BJ (cell line): ENCODE data around the gene LAMA4. TPM values are rescaled to one million over a fixed set of nuclear protein-coding genes. Genes with fewer than 3 reads are reported as not detected.

Experiments
- CTCF ChIA-PET: fragments of 350-600 bp; formaldehyde crosslinking; extraction: SDS; loops from one replicate; lab custom pipeline; 2021; ENCODE audit warnings: antibody characterized with exemption, inconsistent platforms; lab: Yijun Ruan, JAX
- POLR2A ChIA-PET: fragments of 300-600 bp; sonication (Branson Sonifier 250); formaldehyde crosslinking; extraction: SDS; loops from one replicate; lab custom pipeline; 2021; ENCODE audit warnings: antibody characterized with exemption; lab: Charles Lee
- DNase-seq: peaks from one replicate; pipeline ENCODE4 v3.0.0-alpha.2; 2011; ENCODE audit warnings: low read depth
- H3K27me3 ChIP-seq: 2 replicates; pipeline ENCODE4 v1.6.0; 2011; ENCODE audit warnings: low read length; ENCODE audit not compliant: control insufficient read depth, insufficient read depth
- H3K36me3 ChIP-seq: 2 replicates; pipeline ENCODE4 v1.5.1; 2011; ENCODE audit warnings: low read length; ENCODE audit not compliant: control insufficient read depth, insufficient read depth
- H3K4me3 ChIP-seq: 2 replicates; pipeline ENCODE4 v1.5.1; 2011; ENCODE audit warnings: low read depth, mild to moderate bottlenecking, control low read depth, low read length
- polyA plus RNA-seq: library from polyadenylated mRNA; depleted of rRNA; stranded (reverse); fragments of >200 nt; gene quantifications from 2 replicates; pipeline ENCODE4 v1.2.3, GENCODE V29; 2011
- TF ChIP-seq, protein P1 (sequence below): IDR thresholded peaks from 2 replicates; pipeline ENCODE4 v1.5.1; 2011; ENCODE audit warnings: low read depth, mild to moderate bottlenecking, control low read depth, inconsistent platforms, low read length, moderate library complexity; ENCODE audit not compliant: insufficient read depth

The LAMA4 gene
- polyA plus RNA-seq, 1 experiment = 301 TPM

- no peak overlapping the region for H3K4me3 ChIP-seq
- CTCF ChIA-PET = interaction anchor here (0.6 to 3.1 kb wide), 3 partner anchors 11 to 211 kb away, joined by 3 to 11 read pairs (median 3); partner anchors contain the start of genes FAM229B and TUBE1
- POLR2A ChIA-PET = interaction anchor here (1.2 to 1.9 kb wide), 2 partner anchors 9 to 44 kb away, joined by 4 to 8 read pairs; partner anchors contain the start of gene LAMA4
Measured at GRCh38 chr6:112298021-112298745, 43.8 kb upstream of the LAMA4 start.

GRCh38 chr6:112296694-112297093, 42.3 kb upstream of the LAMA4 start:
- H3K4me3 ChIP-seq = no peak overlapping the region
- TF ChIP-seq, protein P1, sequence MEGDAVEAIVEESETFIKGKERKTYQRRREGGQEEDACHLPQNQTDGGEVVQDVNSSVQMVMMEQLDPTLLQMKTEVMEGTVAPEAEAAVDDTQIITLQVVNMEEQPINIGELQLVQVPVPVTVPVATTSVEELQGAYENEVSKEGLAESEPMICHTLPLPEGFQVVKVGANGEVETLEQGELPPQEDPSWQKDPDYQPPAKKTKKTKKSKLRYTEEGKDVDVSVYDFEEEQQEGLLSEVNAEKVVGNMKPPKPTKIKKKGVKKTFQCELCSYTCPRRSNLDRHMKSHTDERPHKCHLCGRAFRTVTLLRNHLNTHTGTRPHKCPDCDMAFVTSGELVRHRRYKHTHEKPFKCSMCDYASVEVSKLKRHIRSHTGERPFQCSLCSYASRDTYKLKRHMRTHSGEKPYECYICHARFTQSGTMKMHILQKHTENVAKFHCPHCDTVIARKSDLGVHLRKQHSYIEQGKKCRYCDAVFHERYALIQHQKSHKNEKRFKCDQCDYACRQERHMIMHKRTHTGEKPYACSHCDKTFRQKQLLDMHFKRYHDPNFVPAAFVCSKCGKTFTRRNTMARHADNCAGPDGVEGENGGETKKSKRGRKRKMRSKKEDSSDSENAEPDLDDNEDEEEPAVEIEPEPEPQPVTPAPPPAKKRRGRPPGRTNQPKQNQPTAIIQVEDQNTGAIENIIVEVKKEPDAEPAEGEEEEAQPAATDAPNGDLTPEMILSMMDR = no peak
- POLR2A ChIA-PET = no interaction called here
- DNase-seq = no peak
- H3K36me3 ChIP-seq = no peaks in the 10 kb centered on the region
- CTCF ChIA-PET = interaction anchor here (0.6 to 3.1 kb wide), 2 partner anchors 12 to 485 kb away, joined by 3 to 11 read pairs; no protein-coding TSS in a partner anchor
- H3K27me3 ChIP-seq = no peaks in the 10 kb centered on the region

More at GRCh38 chr6:112298021-112298745, 43.8 kb upstream of the LAMA4 start:
- peak; percentile 84 for DNase-seq
- no peaks in the 10 kb centered on the region for H3K36me3 ChIP-seq
- TF ChIP-seq, protein P1 = no peak
- H3K27me3 ChIP-seq = no peaks in the 10 kb centered on the region

DNA sequence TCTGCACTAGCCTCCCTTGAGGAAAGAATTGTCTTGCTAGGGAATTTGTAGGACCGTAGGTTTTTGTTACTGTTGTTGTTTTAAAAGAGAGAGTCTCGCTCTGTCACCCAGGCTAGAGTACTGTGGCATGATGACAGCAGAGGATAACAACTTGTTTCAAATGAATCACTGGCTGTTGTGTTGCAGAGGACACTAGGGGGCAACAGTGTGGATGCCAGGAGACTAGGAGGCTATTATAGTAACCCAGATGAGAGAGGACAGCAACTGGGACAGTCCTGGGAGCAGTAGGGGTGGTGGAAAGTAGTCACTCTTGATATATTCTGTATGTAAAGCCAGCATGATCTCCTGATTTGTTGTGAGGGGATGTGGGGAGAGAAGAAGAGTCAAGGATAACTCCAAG, 41.8 kb upstream of the LAMA4 start:
- Histone ChIP-seq H3K27me3 (no peaks in the 10 kb centered on the region), H3K4me3 (no peak overlapping the region), H3K36me3 (no peaks in the 10 kb centered on the region)
- TF ChIP-seq, protein P1 = peak; percentile 61
- CTCF ChIA-PET = interaction anchor here (0.6 to 3.1 kb wide), 8 partner anchors 11 to 312 kb away, joined by 3 to 11 read pairs (median 3); no protein-coding TSS in a partner anchor
- no peak for DNase-seq
- POLR2A ChIA-PET = no interaction called here

GRCh38 chr6:112291161-112291762, 36.9 kb upstream of the LAMA4 start:
- CTCF ChIA-PET = no interaction called here

More at GRCh38 chr6:112291161-112291762, 36.9 kb upstream of the LAMA4 start:
- DNase-seq = no peak
- POLR2A ChIA-PET = interaction anchor here (0.6 kb wide), 1 partner anchor 75 kb away, joined by 6 read pairs; no protein-coding TSS in a partner anchor
- no peak overlapping the region for H3K4me3 ChIP-seq
- H3K27me3 ChIP-seq = no peaks in the 10 kb centered on the region
- H3K36me3 ChIP-seq = no peaks in the 10 kb centered on the region
- TF ChIP-seq, protein P1 = no peak
